T-helper 2 cell (primary cell): ENCODE data around the gene JAZF1.

Experiments
- DNase-seq, 5 experiments: peaks; one replicate each; pipeline versions ENCODE4 v3.0.0 to v3.0.0-alpha.2; 2012 to 2022

JAZF1 gene

DNA sequence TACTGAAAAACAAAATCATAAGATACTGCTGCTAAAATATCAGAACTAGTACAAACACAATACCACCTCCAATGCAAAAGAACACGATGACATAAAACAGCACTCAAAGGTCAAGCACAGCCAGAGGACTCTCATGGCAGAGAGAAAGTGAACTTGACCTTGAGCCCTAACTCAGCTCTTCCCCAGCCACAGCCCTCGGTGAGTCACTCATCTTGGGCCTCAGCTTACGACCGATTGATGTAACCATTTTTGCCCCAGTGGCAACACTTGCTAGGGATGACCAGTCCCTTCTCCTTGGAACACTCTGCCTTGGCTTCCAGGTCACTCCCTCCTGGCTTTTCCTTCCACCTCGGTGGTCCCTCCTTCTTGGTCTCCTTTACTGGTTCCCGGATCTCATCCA lies 77.8 kb downstream of the JAZF1 start:
- DNase-seq, result no peak

DNA sequence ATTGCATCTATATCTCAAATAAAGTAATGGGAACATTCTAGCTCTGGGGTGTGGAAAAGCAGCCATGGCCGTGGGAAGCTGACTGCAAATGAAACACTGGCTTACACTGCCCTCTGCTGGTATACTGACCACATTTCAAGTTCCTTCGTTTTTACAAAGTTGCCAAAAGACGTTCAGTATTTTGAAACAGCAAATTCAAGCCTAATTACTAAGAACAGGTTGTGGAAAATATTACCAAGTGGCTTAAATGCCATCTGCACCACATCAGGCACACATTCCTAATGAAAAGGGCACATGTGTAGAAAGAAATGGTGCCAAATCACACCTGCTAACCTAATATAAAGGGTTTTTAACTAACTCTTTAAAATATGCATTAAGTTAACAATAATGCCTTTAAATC lies 83.9 kb downstream of the JAZF1 start:
- peak in 3 of 5 experiments; percentile 11 to 39 (median 12) for DNase-seq

DNA sequence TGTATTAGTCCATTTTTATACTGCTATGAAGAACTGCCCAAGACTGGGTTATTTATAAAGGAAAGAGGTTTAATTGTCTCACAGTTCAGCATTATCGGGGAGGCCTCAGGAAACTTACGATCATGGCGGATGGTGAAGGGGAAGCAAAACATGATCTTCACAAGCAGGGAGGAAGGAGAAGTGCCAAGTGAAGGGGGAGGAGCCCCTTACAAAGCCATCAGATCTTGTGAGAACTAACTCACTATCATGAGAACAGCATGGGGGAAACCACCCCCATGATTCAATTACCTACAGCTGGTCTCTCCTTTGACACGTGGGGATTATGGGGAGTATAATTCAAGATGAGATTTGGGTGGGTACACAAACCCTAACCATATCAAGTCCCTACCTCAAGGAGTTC lies 85.4 kb downstream of the JAZF1 start:
- DNase-seq, result no peak

DNA sequence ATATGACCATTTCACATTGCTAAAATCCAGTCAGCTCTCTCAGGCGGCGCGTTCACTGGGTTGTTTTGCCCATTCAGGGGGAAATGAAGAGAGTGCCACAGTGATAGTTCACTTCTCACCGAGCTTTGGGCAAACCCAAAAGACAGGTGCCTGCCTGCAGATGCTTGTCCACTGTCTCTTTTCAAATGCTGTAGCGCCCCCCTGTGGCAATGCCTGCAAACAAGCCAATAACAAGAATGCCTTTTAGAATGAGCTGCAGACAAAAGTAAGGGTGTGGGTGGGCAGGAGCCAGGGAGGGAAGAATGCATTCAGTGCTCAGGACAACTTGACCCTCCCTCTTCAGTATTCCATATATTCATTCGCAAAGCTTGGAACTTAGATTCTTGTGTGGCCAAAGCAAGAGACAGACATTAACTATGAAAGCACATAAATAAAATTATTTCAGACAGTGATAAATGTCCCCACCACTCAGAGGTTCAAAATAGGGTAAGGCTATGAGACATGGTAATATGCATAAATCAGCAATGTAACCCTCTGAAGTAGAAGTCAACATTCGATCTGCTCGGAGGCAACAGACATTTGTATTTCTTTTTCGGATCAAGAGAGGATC lies 86.9 kb downstream of the JAZF1 start:
- peak in 4 of 5 experiments; percentile 14 to 65 (median 32) for DNase-seq

DNA sequence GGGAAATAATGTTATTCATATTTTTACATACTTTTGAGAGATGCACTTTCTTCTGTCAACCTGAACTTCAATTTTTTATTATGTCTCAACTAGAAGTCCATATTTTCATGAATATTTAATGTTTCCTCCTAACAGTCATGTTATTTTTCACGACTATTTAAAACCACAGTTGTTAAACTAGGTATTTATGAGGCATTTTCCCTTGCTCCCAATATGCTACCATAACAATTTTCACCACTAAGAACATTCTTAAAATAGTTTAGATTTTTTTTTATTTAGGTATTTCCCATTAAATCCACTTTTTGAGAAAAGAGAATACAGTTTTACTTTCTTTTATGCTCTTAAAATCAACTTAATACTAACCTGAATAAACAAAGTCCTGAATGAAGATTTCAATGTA lies 89.4 kb downstream of the JAZF1 start:
- no peak for DNase-seq

DNA sequence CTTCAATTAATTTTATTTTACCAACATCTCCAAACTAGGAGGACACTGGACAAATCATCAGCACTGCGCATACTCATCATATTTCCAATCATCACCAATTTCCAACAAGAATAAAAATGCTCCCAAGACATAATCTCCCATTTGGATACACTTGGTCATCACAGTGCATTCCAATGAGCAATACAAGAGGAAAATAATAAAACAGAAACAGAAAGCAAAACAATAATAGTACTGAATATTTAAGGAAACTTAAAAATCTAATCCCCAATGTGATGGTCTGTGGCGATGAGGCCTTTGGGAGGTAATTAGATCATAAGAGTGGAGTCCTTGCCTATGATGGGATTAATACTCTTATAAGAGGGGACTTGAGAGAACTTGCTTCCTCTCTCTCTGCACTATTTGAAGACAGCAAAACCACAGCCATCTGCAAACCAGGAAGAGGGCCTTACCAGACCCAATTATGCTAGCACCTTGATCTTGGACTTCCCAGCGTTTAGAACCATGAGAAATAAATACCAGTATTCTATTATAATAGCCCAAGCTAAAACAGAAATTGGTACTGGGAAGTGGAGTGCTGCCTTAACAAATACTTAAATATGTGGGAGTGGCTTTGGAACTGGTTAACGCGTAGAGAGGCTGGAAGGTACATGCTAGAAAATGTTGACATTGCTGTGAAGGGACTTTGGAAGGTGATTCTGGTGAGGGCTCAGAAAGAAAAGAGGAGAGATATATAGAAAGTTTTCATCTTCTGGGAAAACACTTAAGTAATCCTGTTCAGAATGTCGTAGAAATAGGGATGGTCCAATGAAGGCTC lies 91.5 kb downstream of the JAZF1 start:
- no peak for DNase-seq

DNA sequence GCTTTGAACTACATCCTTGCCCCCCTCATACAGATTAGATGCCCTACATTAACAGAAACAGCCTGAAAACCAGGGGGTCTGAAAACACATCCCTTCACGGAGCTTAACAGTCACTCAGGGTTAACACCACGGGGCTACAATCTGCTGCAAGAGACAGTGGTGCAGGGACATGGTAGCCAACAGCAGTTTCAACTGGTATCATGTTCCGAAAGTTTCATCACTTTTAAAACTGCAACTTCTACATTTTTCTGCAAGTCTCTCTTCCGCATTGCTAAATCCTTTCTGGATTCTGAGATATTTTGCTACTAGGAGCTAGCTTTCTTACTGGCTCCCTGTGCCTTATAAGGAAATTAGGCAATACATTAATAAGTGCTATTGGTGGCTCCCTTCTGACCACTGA lies 92.6 kb downstream of the JAZF1 start:
- DNase-seq, result no peak

DNA sequence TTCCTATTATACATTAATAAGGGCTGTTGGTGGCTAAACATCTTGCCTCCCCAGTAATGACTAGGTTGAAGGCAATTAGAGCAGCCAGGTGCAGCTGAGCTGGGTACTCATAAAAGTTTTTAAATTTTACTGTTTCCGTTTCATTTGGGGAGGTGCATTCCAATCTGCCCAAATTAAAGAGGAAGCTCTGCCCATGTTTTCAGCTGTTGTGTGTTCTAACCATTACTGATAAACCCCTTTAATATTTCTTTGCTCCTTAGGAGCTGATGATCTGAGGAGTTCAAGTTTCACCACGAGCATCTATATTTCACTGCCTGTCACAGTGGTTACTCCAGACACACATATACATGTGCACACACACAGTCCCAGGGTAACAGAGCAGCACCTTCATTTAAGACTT lies 94.4 kb downstream of the JAZF1 start:
- no peak for DNase-seq

DNA sequence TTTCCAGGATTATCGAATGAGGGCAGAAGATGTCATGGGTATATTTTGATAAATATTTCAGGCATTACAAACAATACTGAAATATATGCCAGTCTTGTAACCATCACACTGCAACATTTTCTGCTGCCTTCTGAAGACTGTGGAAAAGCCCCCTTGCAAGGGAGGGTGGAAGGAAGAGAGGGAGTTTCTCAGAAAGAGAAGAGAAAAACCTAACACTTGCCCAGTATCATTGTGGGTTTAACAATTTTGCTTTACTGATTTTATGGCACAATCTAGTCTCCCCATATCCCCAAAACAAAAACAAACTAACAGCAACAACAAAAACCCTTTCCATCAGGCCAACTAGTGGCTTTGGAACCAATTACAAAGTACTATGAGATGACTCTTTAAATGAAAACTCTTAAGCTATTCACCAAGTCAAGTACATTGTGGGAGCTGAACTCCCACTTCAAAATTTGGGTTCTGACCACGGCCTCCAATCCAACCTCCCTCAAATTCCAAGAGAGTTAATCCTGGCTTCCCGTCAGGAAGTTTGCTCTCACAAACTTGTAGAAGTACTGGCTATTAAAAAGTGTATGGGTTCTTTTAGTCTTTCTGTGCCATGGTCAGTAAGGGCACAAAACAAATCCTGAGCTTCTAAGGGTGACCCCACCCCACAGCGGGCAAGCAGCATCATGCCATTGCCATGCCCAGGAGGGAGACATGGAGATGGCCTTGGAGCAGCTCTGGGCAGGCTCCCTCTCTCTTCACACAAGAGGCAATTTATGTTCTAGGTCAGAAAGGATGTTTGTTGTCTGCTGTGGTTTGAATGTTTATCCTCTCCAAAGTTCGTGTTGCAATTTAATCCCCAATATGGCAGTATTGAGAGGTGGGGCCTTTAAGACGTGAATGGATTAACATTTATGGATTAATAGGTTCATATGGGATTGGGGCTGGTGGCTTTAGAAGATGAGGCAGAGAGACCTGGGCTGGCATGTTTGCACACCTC lies 96.3 kb downstream of the JAZF1 start:
- no peak for DNase-seq

DNA sequence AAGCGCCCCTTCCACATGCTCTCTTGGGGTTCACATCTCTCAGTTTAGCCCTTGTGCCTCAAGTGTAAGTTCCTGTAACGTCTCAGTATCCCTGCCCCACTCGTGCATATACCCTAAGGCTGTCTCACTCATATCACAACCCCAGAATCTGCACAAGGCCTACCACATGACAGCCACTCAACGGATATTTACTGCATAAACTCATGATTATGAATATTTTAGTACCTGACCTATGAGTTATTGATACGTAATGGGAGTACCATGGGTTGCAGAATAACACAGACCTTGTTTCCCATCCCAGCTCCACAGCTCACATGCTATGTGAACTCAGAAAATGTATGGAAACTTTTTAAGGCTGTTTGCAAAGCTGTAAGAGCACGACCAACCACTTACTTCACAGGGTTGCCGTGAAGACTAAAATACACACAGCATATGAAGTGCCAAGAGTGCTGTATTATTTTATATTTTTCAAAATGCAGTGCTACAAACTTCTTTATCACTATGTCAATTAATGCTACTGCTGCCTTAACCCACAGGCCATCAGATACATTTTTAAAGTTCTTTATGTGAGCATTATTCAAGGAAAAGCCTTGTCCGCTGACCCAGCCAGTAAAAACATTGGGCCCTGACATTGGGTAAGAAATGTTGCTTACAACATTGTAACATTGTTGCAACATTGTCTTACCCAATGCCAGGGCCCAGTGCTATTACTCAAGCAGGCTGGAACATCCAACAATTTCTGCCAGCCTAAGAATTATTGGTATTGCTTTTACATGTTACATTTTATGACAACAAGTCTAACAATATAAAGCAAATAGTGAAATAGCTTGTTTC lies 97.2 kb downstream of the JAZF1 start:
- DNase-seq, result no peak

DNA sequence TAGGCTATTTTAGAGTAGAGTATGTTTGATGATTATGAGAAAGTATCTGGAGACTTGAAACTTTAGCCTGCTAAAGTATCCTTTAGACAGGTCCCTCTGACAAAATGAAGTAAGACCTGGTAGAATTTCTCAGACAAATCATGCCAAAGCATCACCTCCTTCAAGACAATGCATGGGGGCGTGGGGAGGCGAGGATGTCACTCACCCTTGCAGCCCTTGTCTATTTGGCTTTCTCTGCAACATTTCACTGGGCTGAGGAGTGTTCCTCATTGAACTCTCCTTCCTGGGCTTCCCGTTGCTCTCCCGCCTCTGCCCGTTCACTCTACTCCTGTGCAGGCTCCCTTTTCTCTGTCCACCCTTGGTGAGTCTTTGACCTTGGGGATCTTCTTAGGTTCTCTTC lies 98.5 kb downstream of the JAZF1 start:
- no peak for DNase-seq

DNA sequence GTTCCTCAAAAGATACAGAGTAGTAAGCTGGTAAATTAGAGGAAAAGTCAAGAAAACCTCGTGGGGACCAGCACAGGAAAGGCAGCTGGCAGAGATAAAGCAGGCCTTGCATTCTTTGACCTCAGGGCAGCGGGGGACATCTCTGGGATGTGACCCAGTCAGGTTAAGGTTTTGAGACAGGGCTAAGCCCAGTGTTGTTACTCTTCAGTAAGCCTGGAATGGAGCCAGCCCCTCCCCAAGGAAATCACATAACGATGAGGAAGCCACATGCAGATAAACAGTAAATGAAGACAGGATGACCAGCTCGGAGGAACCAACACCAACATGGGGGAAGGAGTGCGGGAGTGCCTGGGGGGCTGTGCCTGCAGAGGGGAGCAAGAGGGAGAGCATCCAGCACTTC lies 99.6 kb downstream of the JAZF1 start:
- no peak for DNase-seq

DNA sequence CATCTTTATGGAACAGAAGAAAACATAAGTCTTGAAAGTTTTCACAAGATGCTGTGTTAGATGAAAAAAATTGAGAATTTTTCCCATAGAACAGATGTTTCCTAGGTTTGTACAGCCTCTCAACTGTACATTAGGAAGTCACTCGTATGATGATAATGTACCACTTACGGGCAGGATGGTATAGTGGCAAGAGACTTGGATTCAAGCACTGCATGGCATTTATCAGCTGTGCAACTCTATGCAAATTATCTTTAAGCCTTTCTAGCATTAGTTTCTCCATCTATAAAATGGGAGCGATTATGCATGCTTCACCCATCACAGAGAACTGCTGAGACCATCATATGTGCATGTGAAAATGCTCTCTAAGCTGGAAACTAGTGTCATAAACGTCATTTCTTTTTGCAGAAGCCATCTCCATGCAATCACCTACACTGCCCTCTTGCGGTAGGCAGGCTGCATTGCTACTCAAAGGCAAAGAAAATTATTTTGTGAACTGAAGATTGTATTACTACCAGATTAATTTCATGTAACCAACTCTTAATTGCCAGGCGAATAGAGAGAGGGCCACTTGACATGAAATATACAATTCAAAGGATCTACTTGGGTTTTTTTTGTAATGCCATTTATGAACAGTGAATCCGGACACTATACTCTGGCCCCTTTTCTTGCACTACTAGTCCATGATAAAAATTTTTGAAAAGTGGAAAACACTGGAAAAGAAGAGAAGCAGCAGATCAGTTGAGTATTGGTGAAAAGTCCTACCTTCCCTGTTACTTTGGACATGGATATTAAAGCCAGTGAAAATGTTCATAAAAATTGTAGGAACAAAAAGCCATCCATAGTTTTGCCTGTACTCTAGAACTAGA lies 102.3 kb downstream of the JAZF1 start:
- peak in 4 of 5 experiments; percentile 10 to 61 (median 20) for DNase-seq

DNA sequence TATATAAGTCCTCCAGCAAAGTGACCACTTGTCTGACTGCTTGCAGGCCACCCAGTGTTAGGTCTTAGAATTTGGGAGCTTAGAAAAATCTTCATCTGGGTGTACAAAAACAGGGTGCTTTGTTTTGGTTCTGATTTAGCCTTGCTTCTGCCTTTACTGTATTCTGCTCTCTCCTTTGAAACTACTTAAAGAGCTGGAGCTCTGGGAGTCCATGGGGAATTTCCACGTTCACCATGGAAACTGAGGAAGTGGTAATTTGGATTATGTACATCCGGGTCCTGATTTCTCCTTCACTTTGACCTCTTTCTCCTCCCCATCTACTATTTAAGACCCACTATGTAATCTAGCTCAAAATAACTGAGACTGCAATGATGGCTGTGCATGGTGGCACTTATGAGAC lies 103.0 kb downstream of the JAZF1 start:
- DNase-seq, result no peak

DNA sequence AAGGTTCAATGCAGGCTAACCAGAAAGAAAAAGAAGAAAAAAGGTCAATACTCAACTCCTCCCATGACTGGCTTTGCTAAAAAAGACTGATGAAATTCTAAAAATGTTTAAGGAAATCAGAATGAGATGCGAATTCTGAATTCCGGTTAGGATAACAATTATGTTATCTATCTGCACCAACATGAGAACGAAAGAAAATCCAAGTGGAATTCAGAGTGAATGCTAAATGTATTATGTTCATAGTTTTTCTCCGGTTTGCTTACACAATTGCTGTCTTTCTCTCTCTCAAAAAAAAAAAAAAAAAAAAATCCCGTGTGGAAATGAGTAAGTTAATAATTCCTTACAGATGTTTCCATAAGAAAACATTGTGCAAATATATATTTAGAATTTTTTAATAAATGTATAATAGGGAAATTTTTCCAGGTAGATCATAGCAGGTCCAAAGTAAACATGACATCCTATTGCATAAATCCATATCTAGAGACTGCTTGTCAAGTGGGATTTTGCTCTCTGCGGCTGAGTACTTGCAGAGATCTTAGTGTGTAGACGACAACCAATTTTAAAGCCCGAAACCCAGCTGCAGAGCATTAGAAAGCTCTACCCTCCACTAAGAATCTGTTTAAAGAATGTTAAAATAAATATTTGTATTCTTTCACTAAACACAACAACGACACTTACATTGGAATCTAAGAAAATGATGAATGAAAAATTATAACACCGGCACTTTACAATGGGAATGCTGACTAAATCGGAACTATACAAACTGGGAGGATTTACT lies 104.0 kb downstream of the JAZF1 start:
- no peak for DNase-seq

DNA sequence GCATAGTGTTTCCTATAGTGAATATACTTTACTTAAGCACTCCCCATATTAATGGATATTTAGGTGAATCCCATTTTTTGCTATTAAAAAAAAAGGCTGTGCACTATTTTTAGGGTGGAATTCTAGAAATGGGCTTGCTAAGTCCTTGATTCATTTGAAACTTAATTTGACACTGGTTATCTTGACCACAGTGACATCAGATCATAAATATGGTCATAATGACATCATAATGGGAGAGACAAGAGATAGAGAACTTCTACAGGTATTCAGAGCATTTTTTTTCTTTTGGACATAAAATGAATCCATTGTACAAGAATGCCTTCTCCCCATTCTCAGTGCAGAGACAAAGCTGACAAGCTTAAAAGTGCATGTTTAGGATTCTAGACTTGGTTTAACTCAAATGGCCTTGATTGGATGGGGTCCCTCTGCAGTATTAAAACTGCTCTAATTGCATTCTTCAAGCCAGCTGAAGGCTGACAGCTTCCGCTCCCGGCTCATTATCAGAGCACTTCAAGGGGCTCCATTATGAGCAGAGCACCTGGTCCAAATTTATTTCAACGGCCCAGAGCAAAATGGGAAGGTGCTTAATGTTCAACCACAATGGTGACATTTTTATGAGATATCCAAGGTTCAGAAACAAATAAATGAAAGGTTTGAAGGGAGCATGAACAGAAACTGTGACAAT lies 104.8 kb downstream of the JAZF1 start:
- DNase-seq, result no peak

DNA sequence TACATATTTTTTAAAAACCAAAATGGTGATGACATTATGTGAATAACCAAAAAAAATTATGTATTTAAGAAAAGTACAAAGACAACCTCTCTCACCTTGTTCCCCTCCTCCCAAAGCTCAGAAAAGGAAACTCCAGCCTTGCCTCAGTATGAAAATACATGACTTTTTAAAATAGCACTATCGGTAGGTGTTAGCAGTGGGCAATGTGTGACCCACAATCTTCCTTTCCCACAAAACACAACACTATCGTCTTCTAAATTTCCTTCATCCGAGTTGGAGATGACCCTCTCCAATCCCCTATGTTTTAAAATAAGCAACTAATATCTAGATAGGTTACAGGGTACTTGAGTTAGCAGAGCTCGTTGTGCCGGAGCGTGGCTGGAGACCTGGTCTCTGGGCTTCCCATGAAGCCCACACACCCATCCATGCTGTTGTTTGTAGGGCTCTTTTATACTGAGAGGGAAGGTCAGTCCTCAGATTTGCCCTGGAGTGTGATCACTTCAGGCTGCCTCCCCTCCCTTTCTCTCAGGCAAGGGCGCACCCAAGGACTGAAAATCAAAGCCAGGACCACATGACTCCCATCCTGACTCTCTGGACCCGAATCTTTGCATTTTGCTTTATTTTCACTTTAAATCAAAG lies 107.6 kb downstream of the JAZF1 start:
- DNase-seq, result no peak

DNA sequence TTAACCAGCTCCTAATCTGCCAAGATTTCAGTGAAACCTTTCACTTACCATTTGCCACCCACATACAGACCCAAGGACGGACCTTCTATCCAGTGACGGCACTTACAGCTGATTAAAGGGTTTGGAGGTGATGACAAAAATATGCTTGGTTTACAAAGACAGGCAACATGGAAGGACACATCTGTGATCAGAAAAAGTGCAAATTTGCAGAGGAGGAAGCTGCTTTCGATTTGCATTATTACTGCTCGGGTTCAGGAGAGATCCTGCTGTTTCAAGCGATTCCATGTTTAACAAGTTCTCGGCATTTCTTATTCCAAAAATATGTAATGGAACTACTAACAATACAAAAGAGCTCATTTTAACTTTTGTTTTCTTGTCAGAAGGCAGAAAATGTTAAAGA lies 109.0 kb downstream of the JAZF1 start:
- DNase-seq, result no peak

DNA sequence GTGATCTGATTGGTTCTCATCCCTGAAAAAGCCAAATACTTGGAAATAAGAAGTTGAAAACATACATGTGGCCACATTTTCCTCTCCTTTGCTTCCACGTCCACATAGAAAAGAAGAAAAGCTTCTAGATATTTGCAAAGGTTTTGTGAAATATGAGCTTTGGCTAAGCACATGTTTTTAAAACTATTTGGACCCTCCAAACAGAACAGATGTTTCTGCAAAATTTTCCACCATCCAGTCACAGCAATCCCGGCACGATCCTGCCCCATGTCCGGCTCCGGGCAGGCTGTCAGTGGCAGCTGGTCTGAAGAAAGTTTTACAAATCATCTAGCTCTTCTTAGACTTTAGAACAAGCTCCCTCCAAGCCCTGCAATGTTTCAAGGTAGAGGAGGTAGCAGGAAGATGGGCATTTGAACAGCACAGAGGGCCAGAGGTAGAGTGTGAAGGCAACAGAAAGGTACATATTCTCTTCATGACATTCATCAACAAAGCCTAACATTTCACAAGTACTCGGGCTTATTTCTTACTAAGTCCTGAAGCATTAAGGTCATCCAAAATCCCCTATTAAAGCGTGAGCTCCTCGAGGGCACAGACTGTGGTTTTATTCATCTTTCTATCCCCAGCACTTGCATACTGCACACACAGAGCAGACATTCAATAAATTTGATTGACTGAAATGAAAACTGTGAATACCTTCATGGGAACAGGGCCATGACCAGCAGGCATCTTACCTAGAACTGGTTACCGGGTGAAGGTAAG lies 110.1 kb downstream of the JAZF1 start:
- DNase-seq, result no peak
